GM23338 (cell line): Measurements from ENCODE around the gene PRR33. TPM values are rescaled to one million over a fixed set of nuclear protein-coding genes. Genes with fewer than 3 reads are reported as not detected.

Source experiments
- ATAC-seq: fragments of 200-7000 bp; cut with Tn5 transposase; 3 replicates; pipeline ENCODE4 v1.9.1; 2020
- DNase-seq: peaks from one replicate; pipeline ENCODE4 v3.0.0-alpha.2; 2015; ENCODE audit warnings: low spot score
- H2AFZ ChIP-seq: fragments of 200-600 bp; sonication (generic); 2 replicates; pipeline ENCODE4 v1.8.0; 2016; ENCODE audit warnings: antibody characterized with exemption, mild to moderate bottlenecking, moderate library complexity
- H3F3A ChIP-seq: fragments of 200-600 bp; sonication (generic); replicated peaks from 2 replicates; pipeline ENCODE4 v1.8.0; 2017; ENCODE audit warnings: antibody characterized with exemption, mixed run types, low read depth
- H3K27ac ChIP-seq: fragments of 200-600 bp; sonication (generic); 2 replicates; pipeline ENCODE4 v1.6.1; 2016; ENCODE audit warnings: low read depth
- H3K27me3 ChIP-seq: fragments of 200-600 bp; sonication (generic); 2 replicates; pipeline ENCODE4 v1.8.0; 2016; ENCODE audit warnings: mild to moderate bottlenecking, mixed run types, moderate library complexity; ENCODE audit not compliant: insufficient read depth
- H3K36me3 ChIP-seq: fragments of 200-600 bp; sonication (generic); 2 replicates; pipeline ENCODE4 v1.8.0; 2016; ENCODE audit warnings: mild to moderate bottlenecking; ENCODE audit not compliant: insufficient read depth
- H3K4me1 ChIP-seq: fragments of 200-600 bp; sonication (generic); 2 replicates; pipeline ENCODE4 v1.8.0; 2016; ENCODE audit warnings: mild to moderate bottlenecking, moderate library complexity; ENCODE audit not compliant: insufficient read depth
- H3K4me2 ChIP-seq: fragments of 200-600 bp; sonication (generic); 2 replicates; pipeline ENCODE4 v1.7.1; 2017; ENCODE audit warnings: mixed run types
- H3K4me3 ChIP-seq: fragments of 200-600 bp; sonication (generic); 2 replicates; pipeline ENCODE4 v1.6.1; 2016; ENCODE audit warnings: mixed run types
- H3K79me2 ChIP-seq: fragments of 200-600 bp; sonication (generic); replicated peaks from 2 replicates; pipeline ENCODE4 v1.8.0; 2017; ENCODE audit warnings: mild to moderate bottlenecking; ENCODE audit not compliant: insufficient read depth
- H3K9me2 ChIP-seq: fragments of 200-600 bp; sonication (generic); 2 replicates; pipeline ENCODE4 v1.8.0; 2017; ENCODE audit not compliant: insufficient read depth
- H4K20me1 ChIP-seq: fragments of 200-600 bp; sonication (generic); replicated peaks from 2 replicates; pipeline ENCODE4 v1.8.0; 2017; ENCODE audit warnings: mild to moderate bottlenecking; ENCODE audit not compliant: insufficient read depth
- H3K27ac Mint-ChIP-seq: 2 replicates; pipeline ENCODE4 v1.8.0; 2020; ENCODE audit warnings: inconsistent platforms, mild to moderate bottlenecking, moderate library complexity, mixed read lengths
- H3K27me3 Mint-ChIP-seq: 3 replicates; pipeline ENCODE4 v1.8.0; 2022; ENCODE audit warnings: low read depth, mild to moderate bottlenecking, moderate library complexity, mixed read lengths, inconsistent platforms; ENCODE audit not compliant: insufficient read depth, poor library complexity
- H3K36me3 Mint-ChIP-seq: 3 replicates; pipeline ENCODE4 v1.8.0; 2021; ENCODE audit warnings: low read depth, mild to moderate bottlenecking, inconsistent platforms, moderate library complexity, mixed read lengths
- H3K4me1 Mint-ChIP-seq: 3 replicates; pipeline ENCODE4 v1.8.0; 2020; ENCODE audit warnings: mild to moderate bottlenecking, inconsistent platforms, mixed read lengths
- H3K4me3 Mint-ChIP-seq: 3 replicates; pipeline ENCODE4 v1.8.0; 2021; ENCODE audit warnings: moderate library complexity, mild to moderate bottlenecking, inconsistent platforms, mixed read lengths
- H3K9me3 Mint-ChIP-seq: 3 replicates; pipeline ENCODE4 v1.8.0; 2020; ENCODE audit warnings: moderate library complexity, mild to moderate bottlenecking, inconsistent platforms, mixed read lengths
- CREB1 ChIP-seq: fragments of 250-450 bp; sonication (Bioruptor Pico); IDR thresholded peaks from 2 replicates; pipeline ENCODE4 v1.5.0; 2020; ENCODE audit warnings: low read depth, mild to moderate bottlenecking, moderate library complexity
- CTCF ChIP-seq, 2 experiments: fragments of 200-600 bp in 1 of 2; sonication (generic) in 1 of 2; conservative IDR thresholded peaks; 2 replicates each; pipeline versions ENCODE4 v1.5.1 to v1.6.1; 2016 to 2017; ENCODE audit warnings: antibody characterized with exemption in 2 of 2, low read depth in 2 of 2, mild to moderate bottlenecking in 2 of 2, moderate library complexity in 1 of 2
- ETS1 ChIP-seq: IDR thresholded peaks from 2 replicates; pipeline ENCODE4 v1.6.1; 2016; ENCODE audit warnings: antibody characterized with exemption
- EZH2 ChIP-seq: fragments of 200-600 bp; sonication (generic); IDR thresholded peaks from one replicate; pipeline ENCODE4 v1.8.0; 2017; ENCODE audit warnings: antibody characterized with exemption, mild to moderate bottlenecking, low read depth; ENCODE audit not compliant: unreplicated experiment
- EZH2phosphoT487 ChIP-seq: fragments of 200-600 bp; sonication (generic); IDR thresholded peaks from one replicate; pipeline ENCODE4 v1.8.1; 2018; ENCODE audit warnings: antibody characterized with exemption; ENCODE audit not compliant: unreplicated experiment
- JUNB ChIP-seq: IDR thresholded peaks from one replicate; pipeline ENCODE4 v1.6.1; 2016; ENCODE audit warnings: antibody characterized with exemption; ENCODE audit not compliant: unreplicated experiment
- NANOG ChIP-seq: IDR thresholded peaks from 2 replicates; pipeline ENCODE4 v1.6.1; 2016; ENCODE audit warnings: antibody characterized with exemption, borderline replicate concordance
- POLR2AphosphoS5 ChIP-seq: IDR thresholded peaks from 2 replicates; pipeline ENCODE4 v1.6.1; 2016; ENCODE audit warnings: antibody characterized with exemption, low read depth
- REST ChIP-seq: IDR thresholded peaks from one replicate; pipeline ENCODE4 v1.6.1; 2018; ENCODE audit warnings: antibody characterized with exemption; ENCODE audit not compliant: unreplicated experiment
- STAT1 ChIP-seq: IDR thresholded peaks from one replicate; pipeline ENCODE4 v1.6.1; 2016; ENCODE audit warnings: antibody characterized with exemption; ENCODE audit not compliant: unreplicated experiment
- ZNF114 ChIP-seq: fragments of 250-450 bp; sonication (Bioruptor Pico); IDR thresholded peaks from 2 replicates; pipeline ENCODE4 v1.5.0; 2020; ENCODE audit warnings: mild to moderate bottlenecking, moderate library complexity
- ZNF331 ChIP-seq: fragments of 250-450 bp; sonication (Bioruptor Pico); IDR thresholded peaks from 2 replicates; pipeline ENCODE4 v1.5.0; 2020; ENCODE audit warnings: low read depth, mild to moderate bottlenecking, moderate library complexity
- ZNF462 ChIP-seq: fragments of 250-450 bp; sonication (Bioruptor Pico); IDR thresholded peaks from 2 replicates; pipeline ENCODE4 v1.5.0; 2020; ENCODE audit warnings: mild to moderate bottlenecking, moderate library complexity
- polyA plus RNA-seq: library from polyadenylated mRNA; unstranded; fragments of >200 nt; fragmentation: Nextera tagmentation; extraction: Ambion mirVana; gene quantifications from 2 replicates; pipeline ENCODE4 v1.2.1, GENCODE V29; 2016
- total RNA-seq: library from RNA; depleted of rRNA; stranded (reverse); fragments of >200 nt; shearing (Covaris generic); gene quantifications from 2 replicates; pipeline ENCODE4 v1.2.3, GENCODE V29; 2014

The PRR33 gene
- total and polyA plus RNA-seq, 2 experiments from 2014 or later = not detected

- Mint-ChIP-seq H3K4me3 (no peak overlapping the region), H3K27ac (no peak overlapping the region), H3K27me3 (peaks cover 8% of the 10 kb centered on the region), H3K36me3 (no peaks in the 10 kb centered on the region; the same call in 2 of the 3 replicates), H3K9me3 (no peaks in the 10 kb centered on the region; the same call in 2 of the 3 replicates), H3K4me1 (peaks cover 19% of the 10 kb centered on the region)
- no peak for TF ChIP-seq EZH2phosphoT487
- no peak for TF ChIP-seq ETS1
- TF ChIP-seq CTCF (conservative IDR thresholded peaks at IDR 0.05; ENCODE audit: low read depth in 2 of 2) = no peak
- TF ChIP-seq REST = no peak
- TF ChIP-seq JUNB = no peak
- TF ChIP-seq ZNF114 (CRISPR knock-in tag) = no peak
- TF ChIP-seq EZH2 = no peak
- no peak for TF ChIP-seq NANOG
- no peak for TF ChIP-seq ZNF462 (CRISPR knock-in tag)
- TF ChIP-seq POLR2AphosphoS5 = no peak
- no peak for TF ChIP-seq ZNF331 (CRISPR knock-in tag)
- no peak for TF ChIP-seq CREB1 (CRISPR knock-in tag)
- TF ChIP-seq STAT1 = no peak
- H3K27ac ChIP-seq = no peak overlapping the region
- peaks cover 27% of the 10 kb centered on the region; the same call in 1 of the 2 replicates for H3K4me1 ChIP-seq
- no peak overlapping the region for H2AFZ ChIP-seq
- ATAC-seq (no peak), DNase-seq (no peak)
- no peaks in the 10 kb centered on the region for H3K79me2 ChIP-seq
- no peak overlapping the region for H3K4me3 ChIP-seq
- no peaks in the 10 kb centered on the region for H3K9me2 ChIP-seq
- H3K36me3 ChIP-seq = no peaks in the 10 kb centered on the region
- H3K4me2 ChIP-seq = no peak overlapping the region
- H4K20me1 ChIP-seq = no peaks in the 10 kb centered on the region
- H3F3A ChIP-seq = no peaks in the 10 kb centered on the region
- H3K27me3 ChIP-seq = no peaks in the 10 kb centered on the region
Observed at GRCh38 chr11:1909524-1909923, 17.8 kb upstream of the PRR33 start.
